NCI-H146 treated with DMSO at 0.1 percent for 48 hours (cell line): ENCODE data around the gene LMAN1L.

Experiments
- DNase-seq: peaks from one replicate; lab custom pipeline; 2025; ENCODE audit not compliant: unreplicated experiment; lab: John Stamatoyannopoulos, UW

LMAN1L gene

DNA sequence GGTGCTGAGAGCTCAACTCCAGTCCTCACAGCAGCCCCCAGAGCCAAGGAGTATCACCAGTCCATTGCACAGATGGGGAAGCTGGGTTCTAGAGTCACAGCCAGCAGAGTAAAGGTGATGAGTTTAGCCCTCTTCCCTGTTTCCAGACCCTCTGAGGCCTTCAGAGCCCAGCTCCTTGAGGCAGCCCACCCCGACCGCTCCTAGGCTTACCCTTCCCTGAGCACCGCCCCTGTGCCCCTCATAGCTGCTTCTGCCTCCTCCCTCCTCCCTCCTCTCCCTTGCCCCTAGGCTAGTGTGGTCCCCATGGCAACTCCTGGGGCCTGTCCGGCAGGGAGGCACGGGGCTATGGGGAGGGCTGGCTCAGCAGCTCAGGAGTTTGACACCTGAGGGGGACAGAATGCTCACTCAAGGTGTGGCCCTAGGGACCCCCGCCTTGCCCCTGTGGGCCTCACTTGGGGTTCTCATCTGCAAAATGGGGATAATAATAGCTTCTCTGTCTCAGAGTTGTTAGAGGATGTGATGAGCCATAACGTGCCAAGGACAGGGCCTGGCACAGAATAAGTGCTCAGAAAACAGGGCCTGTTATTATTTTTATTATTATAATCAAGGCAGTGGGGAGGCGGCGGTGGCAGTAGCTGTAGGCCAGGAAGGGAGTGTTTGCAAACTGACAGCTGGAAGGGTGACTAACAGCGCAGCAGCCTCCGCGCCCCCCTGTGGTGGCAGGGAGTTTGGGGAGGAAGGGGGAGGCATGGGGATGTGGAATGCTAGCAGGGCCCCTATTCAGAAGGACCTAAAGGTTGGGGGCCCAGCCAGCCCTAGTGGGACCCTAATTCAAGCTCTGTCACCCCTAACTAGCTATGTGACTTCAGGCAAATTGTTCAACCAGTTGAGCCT, 19.3 kb upstream of the LMAN1L start:
- no peak for DNase-seq

DNA sequence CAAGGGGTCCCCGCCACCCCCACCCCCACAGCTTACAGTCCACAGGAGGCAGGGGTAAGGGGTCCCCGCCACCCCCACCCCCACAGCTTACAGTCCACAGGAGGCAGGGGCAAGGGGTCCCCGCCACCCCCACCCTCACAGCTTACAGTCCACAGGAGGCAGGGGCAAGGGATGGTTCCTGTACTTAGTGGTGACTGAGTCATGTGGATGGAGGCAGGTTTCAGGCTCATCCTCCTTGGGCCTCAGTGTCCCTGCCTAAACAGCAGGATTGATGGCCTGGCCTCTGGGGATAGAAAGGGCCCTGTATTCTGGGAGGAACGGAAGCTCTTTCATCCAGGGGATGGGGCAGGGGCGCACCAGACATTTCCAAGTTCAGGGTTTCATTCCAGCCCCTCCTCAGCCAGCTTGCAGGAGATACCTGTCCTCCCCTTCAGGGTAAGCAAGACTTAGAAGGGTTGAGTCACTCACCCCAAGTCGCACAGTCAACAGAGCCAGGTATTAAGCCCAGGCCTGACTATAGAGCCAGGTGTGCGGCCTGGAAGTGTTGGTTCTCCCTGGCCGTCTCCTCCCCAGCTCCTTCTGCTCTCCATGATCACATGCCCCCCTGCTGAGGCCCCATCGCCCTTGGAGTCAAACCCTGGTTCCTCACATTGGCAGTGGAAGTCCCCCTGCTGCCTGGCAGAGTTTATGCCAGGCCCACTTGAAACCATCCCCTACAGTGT, 18.2 kb upstream of the LMAN1L start:
- no peak for DNase-seq

DNA sequence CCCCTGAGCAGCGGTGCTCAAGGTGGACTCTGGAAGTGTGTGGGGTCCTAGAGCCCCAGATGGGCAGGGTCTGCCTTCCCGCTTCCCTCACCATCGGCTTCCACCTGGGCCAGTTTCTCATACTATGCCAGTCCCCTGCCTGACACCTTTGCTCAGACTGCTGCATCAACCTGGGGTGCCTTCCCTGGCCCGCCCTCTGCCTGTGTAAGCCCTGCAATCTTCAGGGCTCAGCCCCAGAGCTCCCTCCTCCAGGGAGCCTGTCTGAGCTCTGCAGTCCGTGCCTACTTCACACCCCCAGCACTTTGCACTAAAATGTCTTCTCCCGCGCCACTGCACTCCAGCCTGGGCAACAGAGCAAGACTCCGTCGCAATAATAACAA, 17.7 kb upstream of the LMAN1L start:
- no peak for DNase-seq

DNA sequence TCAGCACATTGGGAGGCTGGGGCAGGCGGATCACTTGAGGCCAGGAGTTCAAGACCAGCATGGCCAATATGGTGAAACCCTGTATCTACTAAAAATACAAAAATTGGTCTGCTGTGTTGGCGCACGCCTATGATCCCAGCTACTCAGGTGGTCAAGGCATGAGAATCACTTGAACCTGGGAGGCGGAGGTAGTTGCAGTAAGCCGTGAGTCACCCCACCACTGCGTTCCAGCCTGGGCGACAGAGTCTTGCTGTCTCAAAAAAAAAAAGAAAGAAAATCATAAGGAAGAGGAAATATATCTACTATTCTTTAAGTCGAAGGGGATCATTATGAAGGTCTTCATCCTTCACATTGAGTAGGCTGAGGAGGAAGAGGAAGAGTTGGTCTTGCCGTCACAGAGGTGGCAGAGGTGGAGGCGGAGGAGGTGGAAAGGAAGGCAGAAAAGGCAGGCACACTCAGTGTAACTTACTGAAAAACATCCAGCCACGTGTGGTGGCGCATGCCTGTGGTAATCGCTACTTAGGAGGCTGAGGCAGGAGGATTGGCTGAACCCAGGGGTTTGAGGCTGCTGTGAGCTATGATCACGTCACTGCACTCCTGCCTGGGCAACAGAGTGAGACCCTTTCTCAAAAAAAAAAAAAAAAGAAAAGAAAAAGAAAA, 16.5 kb upstream of the LMAN1L start:
- DNase-seq = no peak

DNA sequence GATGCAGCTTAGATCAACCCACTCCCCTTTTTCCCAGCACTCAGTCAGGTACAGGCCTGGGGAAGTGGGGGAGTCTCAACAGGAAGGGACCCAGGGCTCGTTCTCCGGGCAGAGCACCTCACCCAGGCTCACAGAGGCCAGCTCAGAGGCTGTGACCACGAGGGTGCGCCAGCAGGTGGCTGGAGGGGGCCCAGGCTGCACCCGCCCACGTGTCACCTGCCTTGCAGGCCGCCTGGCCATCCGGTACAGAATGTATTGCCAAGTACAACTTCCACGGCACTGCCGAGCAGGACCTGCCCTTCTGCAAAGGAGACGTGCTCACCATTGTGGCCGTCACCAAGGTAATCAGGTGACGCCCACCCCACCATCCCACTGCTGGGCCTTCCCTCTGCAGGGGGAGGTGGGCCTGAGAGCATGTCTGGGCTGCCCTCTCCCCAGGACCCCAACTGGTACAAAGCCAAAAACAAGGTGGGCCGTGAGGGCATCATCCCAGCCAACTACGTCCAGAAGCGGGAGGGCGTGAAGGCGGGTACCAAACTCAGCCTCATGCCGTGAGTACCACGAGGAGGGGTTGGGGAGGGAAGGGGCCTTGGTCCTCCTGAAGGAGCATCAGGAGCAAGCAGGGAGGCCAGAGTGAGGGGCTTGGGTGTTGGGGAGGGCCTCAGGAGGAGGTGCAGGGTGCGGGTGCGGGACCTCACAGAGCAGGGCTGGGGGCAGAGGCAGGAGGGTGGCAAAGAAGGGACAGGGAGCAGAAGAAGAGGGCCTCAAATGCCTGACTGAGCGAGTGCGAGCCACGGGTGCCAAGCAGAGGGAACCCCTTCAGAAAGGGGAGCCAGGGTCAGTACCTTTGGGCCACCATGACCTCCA, 14.0 kb upstream of the LMAN1L start:
- DNase-seq = no peak

DNA sequence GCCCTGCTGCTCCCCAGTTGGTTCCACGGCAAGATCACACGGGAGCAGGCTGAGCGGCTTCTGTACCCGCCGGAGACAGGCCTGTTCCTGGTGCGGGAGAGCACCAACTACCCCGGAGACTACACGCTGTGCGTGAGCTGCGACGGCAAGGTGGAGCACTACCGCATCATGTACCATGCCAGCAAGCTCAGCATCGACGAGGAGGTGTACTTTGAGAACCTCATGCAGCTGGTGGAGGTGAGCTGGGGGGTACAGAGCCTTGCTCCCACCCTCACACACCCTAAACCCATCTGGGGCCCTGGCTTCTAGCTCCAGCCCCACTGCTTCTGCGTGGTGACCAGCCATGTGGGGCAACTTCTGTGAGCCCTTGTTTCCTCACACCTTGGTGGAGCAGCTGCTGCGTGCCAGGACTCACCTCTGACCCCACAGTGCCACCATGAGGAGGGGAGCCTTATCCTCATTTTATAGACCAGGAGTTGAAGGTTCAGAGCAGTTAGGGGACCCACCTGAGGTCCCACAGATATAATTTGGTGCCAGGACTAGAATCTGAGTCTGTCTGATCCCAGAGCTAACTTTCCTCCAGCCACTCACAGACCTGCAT, 13.3 kb upstream of the LMAN1L start:
- no peak for DNase-seq

DNA sequence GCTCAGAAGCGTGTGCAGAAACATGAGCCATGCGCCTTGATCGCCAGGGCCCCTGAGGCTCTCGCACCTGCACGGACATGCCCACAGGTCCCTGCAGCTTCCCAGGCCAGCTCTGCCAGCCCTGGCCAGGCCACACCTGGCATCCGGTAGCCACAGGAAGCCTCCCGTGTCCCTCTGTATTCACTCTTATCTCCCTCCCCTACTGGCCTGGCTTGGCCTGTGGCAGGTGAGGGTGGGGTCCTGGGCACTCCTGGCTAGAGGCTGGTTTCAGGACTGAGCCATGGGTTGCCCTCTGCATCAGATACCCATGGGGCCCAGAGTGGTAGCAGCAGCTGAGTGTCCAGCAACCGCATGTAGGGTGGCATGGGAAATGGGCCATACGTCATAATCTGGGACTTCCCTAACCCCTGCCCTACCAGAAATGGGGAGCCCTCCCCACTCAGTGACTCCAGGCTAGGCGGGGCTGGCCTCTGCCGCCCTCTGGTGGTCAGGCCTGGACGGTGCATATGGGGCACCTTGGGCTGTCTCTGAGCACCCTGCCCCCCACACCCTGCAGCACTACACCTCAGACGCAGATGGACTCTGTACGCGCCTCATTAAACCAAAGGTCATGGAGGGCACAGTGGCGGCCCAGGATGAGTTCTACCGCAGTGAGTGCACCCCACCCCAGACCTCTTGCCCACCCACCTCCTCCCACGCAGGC, 12.6 kb upstream of the LMAN1L start:
- peak; percentile 48 for DNase-seq

DNA sequence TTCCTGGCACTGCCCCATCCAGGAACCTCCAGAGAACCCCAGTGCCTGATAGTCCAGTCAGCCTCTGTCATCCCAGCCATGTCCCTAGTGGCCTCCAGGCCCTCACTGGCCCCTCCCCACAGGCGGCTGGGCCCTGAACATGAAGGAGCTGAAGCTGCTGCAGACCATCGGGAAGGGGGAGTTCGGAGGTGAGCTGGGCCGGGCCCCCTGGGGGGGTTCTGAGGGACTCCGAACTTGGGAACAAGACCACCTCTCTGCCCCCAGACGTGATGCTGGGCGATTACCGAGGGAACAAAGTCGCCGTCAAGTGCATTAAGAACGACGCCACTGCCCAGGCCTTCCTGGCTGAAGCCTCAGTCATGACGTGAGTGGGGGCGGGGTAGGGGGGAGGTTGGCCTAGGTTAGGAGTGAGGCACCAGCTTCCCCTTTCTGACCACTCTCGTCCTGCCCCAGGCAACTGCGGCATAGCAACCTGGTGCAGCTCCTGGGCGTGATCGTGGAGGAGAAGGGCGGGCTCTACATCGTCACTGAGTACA, 12.0 kb upstream of the LMAN1L start:
- DNase-seq = no peak

DNA sequence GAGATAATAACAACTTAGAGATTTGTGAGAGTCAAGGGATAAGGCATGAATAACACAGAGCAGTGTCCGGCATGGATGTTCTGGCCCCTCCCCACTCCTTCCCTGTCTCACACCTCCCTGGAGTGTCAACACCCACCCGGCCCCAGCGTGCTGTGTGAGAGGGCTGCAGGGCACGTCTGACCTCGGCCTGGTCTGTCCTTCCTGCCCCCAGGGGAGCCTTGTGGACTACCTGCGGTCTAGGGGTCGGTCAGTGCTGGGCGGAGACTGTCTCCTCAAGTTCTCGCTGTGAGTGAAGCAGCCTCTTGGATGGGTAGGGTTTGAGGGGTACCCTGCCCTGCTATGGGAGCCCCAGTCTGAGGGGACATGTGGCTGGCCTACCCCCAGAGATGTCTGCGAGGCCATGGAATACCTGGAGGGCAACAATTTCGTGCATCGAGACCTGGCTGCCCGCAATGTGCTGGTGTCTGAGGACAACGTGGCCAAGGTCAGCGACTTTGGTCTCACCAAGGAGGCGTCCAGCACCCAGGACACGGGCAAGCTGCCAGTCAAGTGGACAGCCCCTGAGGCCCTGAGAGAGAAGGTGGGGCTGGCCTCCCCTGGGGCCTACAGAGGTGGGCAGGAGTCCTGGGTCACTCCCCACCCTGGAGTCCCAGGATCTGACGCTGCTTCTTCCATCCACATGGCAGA, 11.2 kb upstream of the LMAN1L start:
- DNase-seq = no peak

DNA sequence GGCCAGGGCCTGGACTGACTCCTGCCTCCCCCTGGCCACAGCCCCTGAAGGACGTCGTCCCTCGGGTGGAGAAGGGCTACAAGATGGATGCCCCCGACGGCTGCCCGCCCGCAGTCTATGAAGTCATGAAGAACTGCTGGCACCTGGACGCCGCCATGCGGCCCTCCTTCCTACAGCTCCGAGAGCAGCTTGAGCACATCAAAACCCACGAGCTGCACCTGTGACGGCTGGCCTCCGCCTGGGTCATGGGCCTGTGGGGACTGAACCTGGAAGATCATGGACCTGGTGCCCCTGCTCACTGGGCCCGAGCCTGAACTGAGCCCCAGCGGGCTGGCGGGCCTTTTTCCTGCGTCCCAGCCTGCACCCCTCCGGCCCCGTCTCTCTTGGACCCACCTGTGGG, 10.3 kb upstream of the LMAN1L start:
- no peak for DNase-seq

DNA sequence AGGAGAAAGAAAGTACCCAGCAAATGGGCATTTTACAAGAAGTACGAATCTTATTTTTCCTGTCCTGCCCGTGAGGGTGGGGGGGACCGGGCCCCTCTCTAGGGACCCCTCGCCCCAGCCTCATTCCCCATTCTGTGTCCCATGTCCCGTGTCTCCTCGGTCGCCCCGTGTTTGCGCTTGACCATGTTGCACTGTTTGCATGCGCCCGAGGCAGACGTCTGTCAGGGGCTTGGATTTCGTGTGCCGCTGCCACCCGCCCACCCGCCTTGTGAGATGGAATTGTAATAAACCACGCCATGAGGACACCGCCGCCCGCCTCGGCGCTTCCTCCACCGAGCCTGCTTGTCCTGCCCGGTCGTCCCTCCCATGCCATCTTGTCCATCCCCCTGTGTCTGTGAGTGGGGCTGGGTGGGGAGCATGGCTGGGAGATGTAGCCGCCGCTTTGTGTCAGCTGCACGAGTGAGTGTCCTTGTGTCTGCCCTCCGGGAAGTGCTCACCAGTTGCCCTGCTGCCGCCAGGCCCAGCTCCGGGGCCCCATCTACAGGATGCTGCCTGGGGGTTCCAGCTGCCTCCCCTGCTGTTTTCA, 9.7 kb upstream of the LMAN1L start:
- no peak for DNase-seq

DNA sequence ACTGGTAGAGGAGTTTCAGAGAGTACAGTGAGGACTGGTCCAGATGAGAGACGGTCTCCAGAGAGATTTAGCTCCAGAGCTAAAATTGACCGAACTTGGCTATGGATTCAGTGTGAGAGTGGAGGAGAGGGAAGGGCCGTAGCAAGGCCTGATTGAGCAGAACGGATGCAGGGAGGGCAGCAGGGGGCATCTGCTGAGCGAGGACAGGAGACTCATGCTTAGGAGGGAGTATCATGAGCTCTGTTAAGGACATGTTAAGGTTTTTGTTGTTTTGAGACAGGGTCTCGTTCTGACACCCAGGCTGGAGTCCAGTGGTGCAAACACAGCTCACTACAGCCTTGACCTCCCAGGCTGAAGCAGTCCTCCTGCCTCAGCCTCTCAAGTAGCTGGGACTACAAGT, 7.7 kb upstream of the LMAN1L start:
- DNase-seq = no peak

DNA sequence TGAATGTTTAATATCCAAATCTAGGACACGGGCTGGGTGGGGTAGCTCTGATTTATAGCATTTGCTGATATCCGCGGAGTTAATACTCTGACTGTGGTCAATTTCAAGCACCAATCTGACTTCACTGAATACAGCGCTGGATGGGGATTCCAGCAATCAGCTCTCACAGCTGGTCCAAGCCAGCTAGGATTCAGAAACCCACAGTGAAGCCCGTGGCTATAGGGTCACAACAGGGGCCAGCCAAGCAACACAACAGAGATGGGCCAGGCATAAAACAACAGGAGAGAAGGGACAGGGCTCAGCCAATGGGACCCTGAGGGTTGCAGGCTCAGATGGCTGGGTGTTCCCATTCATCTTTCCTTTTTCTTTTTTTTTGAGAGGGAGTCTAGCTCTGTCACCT, 5.4 kb upstream of the LMAN1L start:
- DNase-seq = no peak

DNA sequence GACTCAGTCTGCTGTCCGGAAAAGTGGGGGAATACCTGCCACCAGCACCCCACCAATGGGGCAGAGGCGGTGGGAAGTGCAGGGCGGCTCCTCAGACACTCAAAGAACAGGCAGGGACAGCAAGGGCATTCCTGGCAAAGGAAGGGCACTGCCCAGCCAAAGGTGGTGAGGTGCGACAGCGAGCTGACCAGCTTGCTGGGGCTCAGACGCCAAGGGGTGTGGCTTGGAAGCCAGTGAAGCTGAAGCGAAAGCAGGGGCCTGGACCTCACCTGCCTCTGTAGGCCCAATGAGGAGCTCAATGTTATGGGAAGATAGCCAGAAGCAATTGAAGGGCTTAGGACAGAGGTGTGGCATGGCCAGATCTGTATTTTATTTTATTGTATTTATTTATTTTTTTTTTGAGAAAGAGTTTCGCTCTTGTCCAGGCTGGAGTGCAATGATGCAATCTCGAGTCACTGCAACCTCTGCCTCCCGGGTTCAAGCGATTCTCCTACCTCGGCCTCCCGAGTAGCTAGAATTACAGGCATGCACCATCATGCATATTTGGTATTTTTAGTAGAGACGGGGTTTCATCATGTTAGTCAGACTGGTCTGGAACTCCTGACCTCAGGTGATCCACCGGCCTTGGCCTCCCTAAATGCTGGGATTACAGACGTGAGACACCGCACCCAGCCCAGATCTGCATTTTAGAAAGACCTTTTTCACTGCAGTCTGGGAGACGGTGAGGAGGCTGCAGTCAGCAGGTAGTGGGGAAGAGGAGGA, 4.4 kb upstream of the LMAN1L start:
- DNase-seq = no peak

DNA sequence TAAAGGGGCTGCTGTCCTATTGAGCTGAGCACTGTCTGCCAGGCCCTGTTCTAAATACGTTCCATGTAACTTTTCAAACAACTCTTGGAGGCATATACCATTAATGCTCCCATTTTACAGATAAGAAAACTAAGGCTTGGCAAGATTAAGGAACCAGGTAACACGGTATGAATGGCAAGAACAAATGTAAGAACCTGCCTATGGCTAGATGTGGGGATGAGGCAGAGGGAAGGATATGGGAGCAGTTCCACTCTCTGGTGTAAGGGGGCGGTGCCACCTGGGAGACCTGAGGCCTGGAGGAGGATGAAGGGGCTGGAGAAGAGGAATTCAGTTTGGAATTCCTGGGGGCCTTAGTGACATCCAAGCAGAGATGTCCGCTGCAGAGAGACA, 3.8 kb upstream of the LMAN1L start:
- DNase-seq = no peak

DNA sequence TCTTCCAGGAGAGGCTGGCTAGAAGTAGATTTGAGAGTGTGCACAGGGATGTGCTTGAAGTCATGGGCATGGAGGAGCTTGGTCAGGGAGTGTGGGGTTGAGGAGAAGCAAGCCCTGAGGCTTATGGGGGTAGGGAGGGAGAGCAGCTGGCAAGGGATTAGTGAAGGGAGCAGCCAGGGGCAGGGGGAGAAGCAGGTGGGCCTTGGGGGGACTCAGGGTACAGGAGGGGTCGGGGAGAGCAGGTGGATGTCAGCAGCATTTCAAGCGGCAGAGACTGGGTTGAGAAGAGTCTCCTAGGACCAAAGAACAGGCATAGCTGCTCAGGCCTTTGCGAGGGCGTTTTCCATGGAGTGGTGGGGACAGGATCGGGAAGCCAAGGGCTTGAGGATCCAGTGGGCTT, 3.4 kb upstream of the LMAN1L start:
- no peak for DNase-seq

DNA sequence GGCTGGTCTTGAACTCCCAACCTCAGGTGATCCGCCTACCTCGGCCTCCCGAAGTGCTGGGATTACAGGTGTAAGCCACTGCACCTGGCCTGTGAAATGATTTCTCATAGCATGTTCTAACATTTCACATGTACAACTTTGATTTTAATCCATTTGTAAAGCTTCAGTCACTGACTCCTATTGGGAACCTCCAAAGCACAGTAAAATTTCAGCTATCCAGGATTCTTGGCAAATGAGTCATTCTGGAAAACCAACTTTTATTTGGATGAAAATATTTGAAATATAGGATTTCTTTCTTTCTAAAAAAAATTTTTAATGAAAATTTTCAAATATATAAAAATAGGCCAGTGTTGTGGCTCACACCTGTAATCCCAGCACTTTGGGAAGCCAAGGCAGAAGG, 2.7 kb upstream of the LMAN1L start:
- DNase-seq = no peak
